K562 (cell line): Measurements from ENCODE around the gene WTAP.

Experiments
- CEBPB ChIP-seq: fragments of 450-650 bp; IDR thresholded peaks from 2 replicates; pipeline ENCODE4 v1.6.1; 2016; ENCODE audit warnings: missing genetic modification characterization, missing compliant biosample characterization
- EGR1 ChIP-seq: fragments of 450-650 bp; conservative IDR thresholded peaks from 2 replicates; pipeline ENCODE4 v1.6.1; 2017; ENCODE audit warnings: mild to moderate bottlenecking
- HNRNPL ChIP-seq: fragments of 200-400 bp; formaldehyde crosslinking; IDR thresholded peaks from 2 replicates; pipeline ENCODE4 v1.6.1; 2017; ENCODE audit warnings: low read depth, mild to moderate bottlenecking, low read length
- MYBL2 ChIP-seq, 2 experiments: fragments of 450-650 bp in 1 of 2; sonication (generic) in 1 of 2; formaldehyde crosslinking in 1 of 2; IDR thresholded peaks; 2 replicates each; pipeline versions ENCODE4 v1.6.1 to v1.8.1; 2017 to 2022; ENCODE audit warnings: borderline replicate concordance in 1 of 2, inconsistent platforms in 1 of 2, low read depth in 1 of 2, mild to moderate bottlenecking in 1 of 2, missing genetic modification reagents in 1 of 2, moderate library complexity in 1 of 2
- MYNN ChIP-seq, 2 experiments: sonication (generic); formaldehyde crosslinking in 1 of 2; IDR thresholded peaks; 2 replicates each; pipeline versions ENCODE4 v1.5.0 to v1.6.1; 2016 to 2020; ENCODE audit warnings: antibody characterized with exemption in 1 of 2, missing genetic modification reagents in 1 of 2
- PPARD ChIP-seq: fragments of 250-450 bp; sonication (Bioruptor Pico); IDR thresholded peaks from 2 replicates; pipeline ENCODE4 v1.8.0; 2022; ENCODE audit warnings: inconsistent platforms, mild to moderate bottlenecking, moderate library complexity
- PTBP1 ChIP-seq: fragments of 200-400 bp; formaldehyde crosslinking; IDR thresholded peaks from 2 replicates; pipeline ENCODE4 v1.6.1; 2017; ENCODE audit warnings: low read depth, low read length
- SMARCC2 ChIP-seq: fragments of 450-650 bp; IDR thresholded peaks from 2 replicates; pipeline ENCODE4 v1.6.1; 2017; ENCODE audit warnings: antibody characterized with exemption, moderate library complexity, mild to moderate bottlenecking, low read depth
- TF ChIP-seq, protein P1 (sequence below): sonication (generic); formaldehyde crosslinking; IDR thresholded peaks from 2 replicates; pipeline ENCODE4 v1.8.0; 2022; ENCODE audit warnings: mild to moderate bottlenecking, low read depth, missing genetic modification reagents
- TF ChIP-seq, protein P2 (sequence below): sonication (generic); IDR thresholded peaks from 2 replicates; pipeline ENCODE4 v1.6.1; 2016
- TF ChIP-seq, protein P3 (sequence below), 2 experiments: fragments of 450-650 bp; formaldehyde crosslinking in 1 of 2; IDR thresholded peaks; 2 replicates each; pipeline versions ENCODE4 v1.4.0 to v1.6.1; 2014 to 2020; ENCODE audit warnings: mild to moderate bottlenecking in 2 of 2, borderline replicate concordance in 1 of 2, low read depth in 1 of 2
- TF ChIP-seq, protein P4 (sequence below): fragments of 200-800 bp; sonication (Bioruptor generic); IDR thresholded peaks from 2 replicates; pipeline ENCODE4 v1.6.1; 2016; ENCODE audit warnings: missing genetic modification characterization, missing compliant biosample characterization
- TF ChIP-seq, protein P5 (sequence below): sonication (generic); formaldehyde crosslinking; IDR thresholded peaks from 2 replicates; pipeline ENCODE4 v1.8.0; 2022; ENCODE audit warnings: missing genetic modification reagents, mild to moderate bottlenecking, borderline replicate concordance

DNA sequence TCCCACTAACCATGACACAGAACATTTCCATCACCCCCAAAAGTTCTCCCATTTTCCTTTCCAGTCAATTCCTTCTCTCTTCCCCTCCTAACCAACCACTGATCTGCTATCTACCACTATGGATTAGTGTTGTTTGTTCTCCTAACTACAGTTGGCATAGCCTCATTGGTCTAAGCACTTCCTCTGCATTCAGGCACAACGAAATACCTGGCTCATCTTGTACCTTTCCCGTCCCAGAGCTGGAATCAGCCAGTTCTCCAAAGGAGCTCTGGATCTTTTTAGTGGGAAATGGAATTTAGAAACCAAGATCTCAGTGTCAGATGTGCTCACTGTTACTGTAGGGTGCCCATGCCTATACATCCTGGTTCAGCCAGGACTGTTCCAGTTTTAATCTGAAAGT is 4.0 kb upstream of the WTAP start:
- TF ChIP-seq MYNN (IDR thresholded peaks at IDR 0.05) (no peak), MYNN (CRISPR knock-in tag; IDR thresholded peaks at IDR 0.05) (no peak), SMARCC2 (no peak), MYBL2 (IDR thresholded peaks at IDR 0.05; ENCODE audit: low read depth) (no peak), MYBL2 (CRISPR knock-in tag; IDR thresholded peaks at IDR 0.05; ENCODE audit: borderline replicate concordance) (no peak), PTBP1 (no peak), PPARD (CRISPR knock-in tag) (no peak), CEBPB (tag) (no peak), HNRNPL (no peak), EGR1 (no peak)
- TF ChIP-seq, protein P1, sequence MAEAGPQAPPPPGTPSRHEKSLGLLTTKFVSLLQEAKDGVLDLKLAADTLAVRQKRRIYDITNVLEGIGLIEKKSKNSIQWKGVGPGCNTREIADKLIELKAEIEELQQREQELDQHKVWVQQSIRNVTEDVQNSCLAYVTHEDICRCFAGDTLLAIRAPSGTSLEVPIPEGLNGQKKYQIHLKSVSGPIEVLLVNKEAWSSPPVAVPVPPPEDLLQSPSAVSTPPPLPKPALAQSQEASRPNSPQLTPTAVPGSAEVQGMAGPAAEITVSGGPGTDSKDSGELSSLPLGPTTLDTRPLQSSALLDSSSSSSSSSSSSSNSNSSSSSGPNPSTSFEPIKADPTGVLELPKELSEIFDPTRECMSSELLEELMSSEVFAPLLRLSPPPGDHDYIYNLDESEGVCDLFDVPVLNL (CRISPR knock-in tag) = no peak
- TF ChIP-seq, protein P2, sequence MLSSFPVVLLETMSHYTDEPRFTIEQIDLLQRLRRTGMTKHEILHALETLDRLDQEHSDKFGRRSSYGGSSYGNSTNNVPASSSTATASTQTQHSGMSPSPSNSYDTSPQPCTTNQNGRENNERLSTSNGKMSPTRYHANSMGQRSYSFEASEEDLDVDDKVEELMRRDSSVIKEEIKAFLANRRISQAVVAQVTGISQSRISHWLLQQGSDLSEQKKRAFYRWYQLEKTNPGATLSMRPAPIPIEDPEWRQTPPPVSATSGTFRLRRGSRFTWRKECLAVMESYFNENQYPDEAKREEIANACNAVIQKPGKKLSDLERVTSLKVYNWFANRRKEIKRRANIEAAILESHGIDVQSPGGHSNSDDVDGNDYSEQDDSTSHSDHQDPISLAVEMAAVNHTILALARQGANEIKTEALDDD = no peak
- TF ChIP-seq, protein P3, sequence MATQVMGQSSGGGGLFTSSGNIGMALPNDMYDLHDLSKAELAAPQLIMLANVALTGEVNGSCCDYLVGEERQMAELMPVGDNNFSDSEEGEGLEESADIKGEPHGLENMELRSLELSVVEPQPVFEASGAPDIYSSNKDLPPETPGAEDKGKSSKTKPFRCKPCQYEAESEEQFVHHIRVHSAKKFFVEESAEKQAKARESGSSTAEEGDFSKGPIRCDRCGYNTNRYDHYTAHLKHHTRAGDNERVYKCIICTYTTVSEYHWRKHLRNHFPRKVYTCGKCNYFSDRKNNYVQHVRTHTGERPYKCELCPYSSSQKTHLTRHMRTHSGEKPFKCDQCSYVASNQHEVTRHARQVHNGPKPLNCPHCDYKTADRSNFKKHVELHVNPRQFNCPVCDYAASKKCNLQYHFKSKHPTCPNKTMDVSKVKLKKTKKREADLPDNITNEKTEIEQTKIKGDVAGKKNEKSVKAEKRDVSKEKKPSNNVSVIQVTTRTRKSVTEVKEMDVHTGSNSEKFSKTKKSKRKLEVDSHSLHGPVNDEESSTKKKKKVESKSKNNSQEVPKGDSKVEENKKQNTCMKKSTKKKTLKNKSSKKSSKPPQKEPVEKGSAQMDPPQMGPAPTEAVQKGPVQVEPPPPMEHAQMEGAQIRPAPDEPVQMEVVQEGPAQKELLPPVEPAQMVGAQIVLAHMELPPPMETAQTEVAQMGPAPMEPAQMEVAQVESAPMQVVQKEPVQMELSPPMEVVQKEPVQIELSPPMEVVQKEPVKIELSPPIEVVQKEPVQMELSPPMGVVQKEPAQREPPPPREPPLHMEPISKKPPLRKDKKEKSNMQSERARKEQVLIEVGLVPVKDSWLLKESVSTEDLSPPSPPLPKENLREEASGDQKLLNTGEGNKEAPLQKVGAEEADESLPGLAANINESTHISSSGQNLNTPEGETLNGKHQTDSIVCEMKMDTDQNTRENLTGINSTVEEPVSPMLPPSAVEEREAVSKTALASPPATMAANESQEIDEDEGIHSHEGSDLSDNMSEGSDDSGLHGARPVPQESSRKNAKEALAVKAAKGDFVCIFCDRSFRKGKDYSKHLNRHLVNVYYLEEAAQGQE (IDR thresholded peaks at IDR 0.05; ENCODE audit: borderline replicate concordance) = no peak
- TF ChIP-seq, protein P3 (CRISPR knock-in tag; IDR thresholded peaks at IDR 0.05; ENCODE audit: low read depth) = no peak
- TF ChIP-seq, protein P4, sequence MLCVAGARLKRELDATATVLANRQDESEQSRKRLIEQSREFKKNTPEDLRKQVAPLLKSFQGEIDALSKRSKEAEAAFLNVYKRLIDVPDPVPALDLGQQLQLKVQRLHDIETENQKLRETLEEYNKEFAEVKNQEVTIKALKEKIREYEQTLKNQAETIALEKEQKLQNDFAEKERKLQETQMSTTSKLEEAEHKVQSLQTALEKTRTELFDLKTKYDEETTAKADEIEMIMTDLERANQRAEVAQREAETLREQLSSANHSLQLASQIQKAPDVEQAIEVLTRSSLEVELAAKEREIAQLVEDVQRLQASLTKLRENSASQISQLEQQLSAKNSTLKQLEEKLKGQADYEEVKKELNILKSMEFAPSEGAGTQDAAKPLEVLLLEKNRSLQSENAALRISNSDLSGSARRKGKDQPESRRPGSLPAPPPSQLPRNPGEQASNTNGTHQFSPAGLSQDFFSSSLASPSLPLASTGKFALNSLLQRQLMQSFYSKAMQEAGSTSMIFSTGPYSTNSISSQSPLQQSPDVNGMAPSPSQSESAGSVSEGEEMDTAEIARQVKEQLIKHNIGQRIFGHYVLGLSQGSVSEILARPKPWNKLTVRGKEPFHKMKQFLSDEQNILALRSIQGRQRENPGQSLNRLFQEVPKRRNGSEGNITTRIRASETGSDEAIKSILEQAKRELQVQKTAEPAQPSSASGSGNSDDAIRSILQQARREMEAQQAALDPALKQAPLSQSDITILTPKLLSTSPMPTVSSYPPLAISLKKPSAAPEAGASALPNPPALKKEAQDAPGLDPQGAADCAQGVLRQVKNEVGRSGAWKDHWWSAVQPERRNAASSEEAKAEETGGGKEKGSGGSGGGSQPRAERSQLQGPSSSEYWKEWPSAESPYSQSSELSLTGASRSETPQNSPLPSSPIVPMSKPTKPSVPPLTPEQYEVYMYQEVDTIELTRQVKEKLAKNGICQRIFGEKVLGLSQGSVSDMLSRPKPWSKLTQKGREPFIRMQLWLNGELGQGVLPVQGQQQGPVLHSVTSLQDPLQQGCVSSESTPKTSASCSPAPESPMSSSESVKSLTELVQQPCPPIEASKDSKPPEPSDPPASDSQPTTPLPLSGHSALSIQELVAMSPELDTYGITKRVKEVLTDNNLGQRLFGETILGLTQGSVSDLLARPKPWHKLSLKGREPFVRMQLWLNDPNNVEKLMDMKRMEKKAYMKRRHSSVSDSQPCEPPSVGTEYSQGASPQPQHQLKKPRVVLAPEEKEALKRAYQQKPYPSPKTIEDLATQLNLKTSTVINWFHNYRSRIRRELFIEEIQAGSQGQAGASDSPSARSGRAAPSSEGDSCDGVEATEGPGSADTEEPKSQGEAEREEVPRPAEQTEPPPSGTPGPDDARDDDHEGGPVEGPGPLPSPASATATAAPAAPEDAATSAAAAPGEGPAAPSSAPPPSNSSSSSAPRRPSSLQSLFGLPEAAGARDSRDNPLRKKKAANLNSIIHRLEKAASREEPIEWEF (CRISPR knock-in tag) = no peak
- TF ChIP-seq, protein P5, sequence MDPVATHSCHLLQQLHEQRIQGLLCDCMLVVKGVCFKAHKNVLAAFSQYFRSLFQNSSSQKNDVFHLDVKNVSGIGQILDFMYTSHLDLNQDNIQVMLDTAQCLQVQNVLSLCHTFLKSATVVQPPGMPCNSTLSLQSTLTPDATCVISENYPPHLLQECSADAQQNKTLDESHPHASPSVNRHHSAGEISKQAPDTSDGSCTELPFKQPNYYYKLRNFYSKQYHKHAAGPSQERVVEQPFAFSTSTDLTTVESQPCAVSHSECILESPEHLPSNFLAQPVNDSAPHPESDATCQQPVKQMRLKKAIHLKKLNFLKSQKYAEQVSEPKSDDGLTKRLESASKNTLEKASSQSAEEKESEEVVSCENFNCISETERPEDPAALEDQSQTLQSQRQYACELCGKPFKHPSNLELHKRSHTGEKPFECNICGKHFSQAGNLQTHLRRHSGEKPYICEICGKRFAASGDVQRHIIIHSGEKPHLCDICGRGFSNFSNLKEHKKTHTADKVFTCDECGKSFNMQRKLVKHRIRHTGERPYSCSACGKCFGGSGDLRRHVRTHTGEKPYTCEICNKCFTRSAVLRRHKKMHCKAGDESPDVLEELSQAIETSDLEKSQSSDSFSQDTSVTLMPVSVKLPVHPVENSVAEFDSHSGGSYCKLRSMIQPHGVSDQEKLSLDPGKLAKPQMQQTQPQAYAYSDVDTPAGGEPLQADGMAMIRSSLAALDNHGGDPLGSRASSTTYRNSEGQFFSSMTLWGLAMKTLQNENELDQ (CRISPR knock-in tag) = no peak
